ENCODE results near the gene SLC16A11.

SLC16A11 gene

DNA sequence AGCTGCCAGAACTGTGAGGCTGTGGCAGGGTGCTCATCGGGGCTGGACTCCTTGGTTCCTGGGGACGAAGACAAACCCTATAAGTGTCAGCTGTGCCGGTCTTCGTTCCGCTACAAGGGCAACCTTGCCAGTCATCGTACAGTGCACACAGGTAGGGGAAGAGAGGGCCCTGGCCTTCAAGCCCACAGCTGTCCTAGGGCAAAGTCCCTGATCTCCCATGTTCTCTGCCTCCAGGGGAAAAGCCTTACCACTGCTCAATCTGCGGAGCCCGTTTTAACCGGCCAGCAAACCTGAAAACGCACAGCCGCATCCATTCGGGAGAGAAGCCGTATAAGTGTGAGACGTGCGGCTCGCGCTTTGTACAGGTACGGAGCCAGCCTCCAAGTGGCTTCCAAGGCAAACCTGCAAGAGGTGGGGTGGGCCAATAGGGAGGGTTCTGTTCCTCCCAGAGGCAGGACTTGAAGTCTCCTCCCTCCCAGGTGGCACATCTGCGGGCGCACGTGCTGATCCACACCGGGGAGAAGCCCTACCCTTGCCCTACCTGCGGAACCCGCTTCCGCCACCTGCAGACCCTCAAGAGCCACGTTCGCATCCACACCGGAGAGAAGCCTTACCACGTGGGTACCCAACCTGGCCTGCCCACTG is 17.3 kb downstream of the SLC16A11 start:
- DNase-seq (ENCODE audit: low read depth in 4 of 4, low spot score in 1 of 4), result no peak

DNA sequence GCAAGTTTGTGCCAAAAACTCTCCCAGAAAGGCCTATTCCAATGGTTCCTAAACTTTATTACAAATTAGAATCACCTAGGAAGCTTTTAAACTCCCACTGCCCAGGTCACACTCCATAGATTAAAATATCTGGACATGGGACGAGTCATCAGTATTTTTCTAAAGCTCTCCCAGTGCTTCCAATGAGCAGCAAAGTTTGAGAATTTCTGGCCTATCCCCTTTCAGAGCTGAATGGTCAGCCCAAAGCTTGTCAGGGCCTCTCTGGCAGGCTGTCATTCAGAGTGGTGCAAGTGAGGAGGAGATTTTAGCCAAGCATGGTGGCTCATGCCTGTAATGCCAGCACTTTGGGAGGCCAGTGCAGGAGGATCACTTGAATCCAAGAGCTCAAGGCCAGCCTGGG is 18.6 kb downstream of the SLC16A11 start:
- no peak for DNase-seq (ENCODE audit: low read depth in 4 of 4, low spot score in 1 of 4)

DNA sequence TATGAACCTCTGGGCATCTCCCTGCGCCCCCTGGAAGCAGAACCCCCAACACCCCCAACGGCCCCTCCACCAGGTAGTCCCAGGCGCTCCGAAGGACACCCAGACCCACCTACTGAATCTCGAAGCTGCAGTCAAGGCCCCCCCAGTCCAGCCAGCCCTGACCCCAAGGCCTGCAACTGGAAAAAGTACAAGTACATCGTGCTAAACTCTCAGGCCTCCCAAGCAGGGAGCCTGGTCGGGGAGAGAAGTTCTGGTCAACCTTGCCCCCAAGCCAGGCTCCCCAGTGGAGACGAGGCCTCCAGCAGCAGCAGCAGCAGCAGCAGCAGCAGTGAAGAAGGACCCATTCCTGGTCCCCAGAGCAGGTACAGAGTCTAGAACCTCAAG is 19.5 kb downstream of the SLC16A11 start:
- no peak for DNase-seq (ENCODE audit: low read depth in 4 of 4, low spot score in 1 of 4)

DNA sequence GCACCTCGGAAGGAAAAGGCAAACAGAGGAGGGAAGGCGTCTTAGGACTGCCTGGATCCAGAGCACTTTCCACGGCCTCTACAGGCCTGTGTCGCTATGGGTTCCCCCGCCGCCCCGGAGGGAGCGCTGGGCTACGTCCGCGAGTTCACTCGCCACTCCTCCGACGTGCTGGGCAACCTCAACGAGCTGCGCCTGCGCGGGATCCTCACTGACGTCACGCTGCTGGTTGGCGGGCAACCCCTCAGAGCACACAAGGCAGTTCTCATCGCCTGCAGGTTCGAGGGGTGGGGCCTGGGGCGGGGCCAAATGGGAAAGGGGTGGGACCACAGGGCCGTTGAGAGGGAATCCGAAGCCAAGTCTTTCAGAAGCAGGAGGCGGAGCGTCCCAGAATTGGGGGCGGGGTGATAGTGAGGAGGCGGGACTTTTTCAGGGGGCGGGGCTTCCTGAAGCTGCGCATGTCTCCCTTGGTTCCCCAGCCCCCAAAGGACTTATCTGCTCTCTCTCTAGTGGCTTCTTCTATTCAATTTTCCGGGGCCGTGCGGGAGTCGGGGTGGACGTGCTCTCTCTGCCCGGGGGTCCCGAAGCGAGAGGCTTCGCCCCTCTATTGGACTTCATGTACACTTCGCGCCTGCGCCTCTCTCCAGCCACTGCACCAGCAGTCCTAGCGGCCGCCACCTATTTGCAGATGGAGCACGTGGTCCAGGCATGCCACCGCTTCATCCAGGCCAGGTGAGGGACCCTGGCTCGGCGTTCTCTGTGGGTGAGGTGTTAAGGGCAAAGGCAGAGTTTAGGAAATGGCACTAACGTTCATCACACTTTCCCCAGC is 20.1 kb downstream of the SLC16A11 start:
- DNase-seq (ENCODE audit: low read depth in 4 of 4, low spot score in 1 of 4), result peak; percentile 85 to 92 (median 91)

DNA sequence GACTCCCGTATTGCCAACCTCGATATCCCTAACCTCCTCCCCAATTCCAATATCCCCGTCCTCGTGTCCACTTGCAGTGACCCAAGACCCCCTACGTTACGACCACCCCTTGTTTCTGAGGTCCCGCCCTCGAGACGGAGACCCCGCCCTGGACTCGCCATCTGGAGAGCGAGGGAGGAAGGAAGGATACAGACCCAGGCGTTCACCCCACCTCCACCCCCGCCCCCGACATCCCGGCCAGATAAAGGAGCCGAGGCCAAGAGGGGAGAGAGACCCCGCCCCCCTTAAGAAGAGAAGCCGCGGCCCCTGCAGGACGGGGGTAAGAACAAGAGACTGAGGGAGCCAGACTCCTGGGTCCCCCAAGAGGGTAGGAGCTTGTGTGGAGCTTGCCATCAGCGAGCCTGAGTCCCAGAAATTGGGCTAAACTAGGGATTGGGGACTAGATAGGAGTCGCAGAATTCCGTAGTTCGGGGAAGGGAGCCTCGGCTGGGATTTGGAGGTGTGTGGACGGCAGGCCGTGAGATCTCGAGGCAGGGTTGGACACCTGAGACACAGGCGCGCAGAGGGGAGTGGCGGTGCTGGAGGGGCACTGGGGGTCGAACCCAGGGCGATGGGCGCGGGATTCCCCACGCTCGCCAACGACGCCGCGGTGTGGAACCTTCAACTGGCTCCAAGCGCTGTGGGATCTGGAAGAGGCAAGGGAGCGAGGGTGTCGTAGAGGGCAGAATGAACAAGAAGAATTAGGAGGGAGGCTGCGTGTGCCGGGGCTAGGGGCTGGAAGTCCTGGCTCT is 20.9 kb downstream of the SLC16A11 start, which contains the start of gene BCL6B:
Gene BCL6B, plus strand, starts transcription at position 270 of the 791 bp plus-strand sequence. CDS start 622 bp downstream, outside the sequence.
- no peak for DNase-seq (ENCODE audit: low read depth in 4 of 4, low spot score in 1 of 4)

DNA sequence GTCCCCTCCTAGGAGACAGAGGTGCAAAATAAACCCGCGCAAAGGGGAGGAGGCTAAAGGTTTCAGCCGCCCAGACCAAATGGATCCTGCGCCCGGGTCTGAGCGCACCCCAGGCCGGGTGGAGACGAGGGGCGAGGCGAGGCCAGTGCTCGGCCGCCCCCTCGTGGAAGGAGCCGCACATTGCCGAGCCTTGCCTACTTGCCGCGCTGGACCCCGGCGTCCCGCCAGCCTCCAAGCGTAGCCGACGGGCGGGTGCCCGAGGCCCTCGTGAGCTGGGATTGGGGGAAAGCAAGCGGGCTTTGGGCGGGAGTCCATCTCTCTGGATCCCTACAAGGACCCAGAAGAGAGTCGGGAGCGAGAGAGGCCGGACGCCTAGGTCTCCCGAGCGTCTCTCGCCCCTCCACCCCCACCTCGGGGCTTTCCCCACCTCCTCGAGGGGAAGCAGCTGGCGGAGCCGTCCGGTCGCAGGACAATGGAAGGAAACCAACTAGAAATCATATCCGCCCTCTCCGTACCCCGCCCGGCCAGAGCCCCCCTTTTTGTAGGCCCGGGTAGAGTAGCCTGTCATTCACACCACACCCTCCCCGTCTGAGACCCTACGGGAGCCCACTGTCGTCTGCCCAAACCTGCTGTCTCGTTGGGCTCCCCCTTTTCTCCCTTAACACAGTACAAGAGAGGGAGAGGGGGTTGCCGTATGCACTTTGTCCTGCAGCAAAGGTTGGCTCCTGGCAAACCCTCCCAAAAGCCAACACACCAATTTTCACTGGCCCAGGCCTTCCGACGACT is 21.7 kb downstream of the SLC16A11 start:
- DNase-seq (ENCODE audit: low read depth in 4 of 4, low spot score in 1 of 4), result peak; percentile 67 to 71 (median 68)

DNA sequence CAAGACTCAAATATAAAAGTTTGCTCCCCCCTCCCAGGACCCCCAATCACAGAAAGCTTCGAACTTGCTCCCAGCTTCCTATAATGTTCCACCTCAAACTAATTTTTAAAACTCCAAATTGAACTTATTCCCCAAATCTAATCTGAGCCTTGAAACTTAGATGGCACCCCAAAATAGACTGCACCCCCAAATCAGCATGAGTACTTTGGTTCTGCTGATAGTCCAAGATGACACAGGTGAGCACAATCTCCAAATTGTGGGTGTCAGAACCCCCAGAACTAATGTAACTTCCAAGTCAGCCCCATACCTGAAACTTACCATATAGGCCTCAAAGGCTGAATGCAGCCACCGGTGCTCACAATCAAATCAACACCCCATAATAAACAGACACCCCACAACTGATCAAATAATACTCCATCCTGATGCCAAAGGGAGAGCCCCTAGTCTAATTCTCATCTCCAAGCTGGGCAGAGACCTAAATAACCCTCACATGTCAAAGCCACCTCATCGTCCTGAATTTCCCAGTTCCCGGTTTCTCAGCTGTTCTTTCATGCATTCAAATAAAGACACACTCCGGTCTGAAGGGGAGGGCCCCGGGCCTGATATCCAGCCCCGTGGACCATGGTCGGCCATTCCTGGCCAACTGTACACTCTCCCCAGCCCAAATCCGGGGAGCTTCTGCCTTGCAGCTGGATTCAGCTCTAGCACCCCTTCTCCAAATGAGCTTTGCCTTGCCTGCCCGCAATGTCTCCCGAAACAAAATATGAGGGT is 22.8 kb downstream of the SLC16A11 start:
- DNase-seq (ENCODE audit: low read depth in 4 of 4, low spot score in 1 of 4), result no peak

DNA sequence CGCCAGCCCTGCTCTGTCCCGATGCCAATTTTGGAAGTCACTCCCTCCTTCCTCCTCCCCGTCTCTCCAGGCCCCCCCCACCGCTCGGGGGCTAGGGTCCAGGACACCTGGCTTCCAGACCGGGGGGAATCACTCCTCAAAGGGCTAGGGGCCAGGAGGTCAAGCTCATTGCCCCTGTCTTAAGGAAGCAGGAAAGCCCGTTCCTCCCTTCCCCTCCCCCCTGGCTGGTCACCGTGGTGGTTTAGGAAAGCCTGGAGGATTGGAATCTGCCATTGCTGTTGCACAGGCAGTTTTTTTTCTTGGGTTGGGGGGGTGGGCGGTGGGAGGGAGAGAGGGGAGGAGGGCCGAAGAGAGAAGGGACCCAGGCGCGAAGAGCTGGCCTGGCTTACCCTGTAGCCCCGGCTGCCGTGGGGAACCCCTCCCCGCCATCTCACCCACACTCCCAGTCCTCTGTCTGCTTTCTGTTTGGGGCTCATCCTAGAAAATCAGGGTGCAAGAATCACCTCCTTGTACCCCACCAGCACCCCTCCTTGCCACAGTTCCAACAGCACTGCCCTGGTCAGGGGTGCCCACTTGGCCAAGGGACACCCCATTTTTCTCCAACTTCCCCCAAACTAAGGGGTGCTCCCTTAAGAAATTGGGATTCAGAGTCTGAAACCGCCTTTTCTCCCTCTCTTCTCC is 23.9 kb downstream of the SLC16A11 start:
- no peak for DNase-seq (ENCODE audit: low read depth in 4 of 4, low spot score in 1 of 4)

DNA sequence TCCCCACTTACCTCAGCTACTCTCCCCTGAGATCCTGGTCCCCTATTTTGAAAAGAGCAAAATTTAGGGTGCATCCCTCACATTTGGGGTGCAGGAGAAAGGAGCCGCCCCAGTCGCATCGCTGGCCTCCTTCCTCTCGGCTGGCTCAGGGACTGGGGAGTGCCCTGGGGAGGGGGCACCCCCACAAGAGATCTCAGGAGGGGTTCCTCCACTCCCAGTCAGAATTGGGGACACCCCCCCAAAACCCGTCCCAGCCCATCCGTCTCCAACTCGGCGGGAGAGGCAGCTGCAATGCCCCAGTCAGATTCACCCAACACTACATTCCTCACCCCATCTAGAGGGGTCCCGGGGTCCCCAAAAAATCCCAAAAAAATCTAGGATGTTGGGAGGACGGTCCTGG is 24.5 kb downstream of the SLC16A11 start:
- DNase-seq (ENCODE audit: low read depth in 4 of 4, low spot score in 1 of 4), result no peak

DNA sequence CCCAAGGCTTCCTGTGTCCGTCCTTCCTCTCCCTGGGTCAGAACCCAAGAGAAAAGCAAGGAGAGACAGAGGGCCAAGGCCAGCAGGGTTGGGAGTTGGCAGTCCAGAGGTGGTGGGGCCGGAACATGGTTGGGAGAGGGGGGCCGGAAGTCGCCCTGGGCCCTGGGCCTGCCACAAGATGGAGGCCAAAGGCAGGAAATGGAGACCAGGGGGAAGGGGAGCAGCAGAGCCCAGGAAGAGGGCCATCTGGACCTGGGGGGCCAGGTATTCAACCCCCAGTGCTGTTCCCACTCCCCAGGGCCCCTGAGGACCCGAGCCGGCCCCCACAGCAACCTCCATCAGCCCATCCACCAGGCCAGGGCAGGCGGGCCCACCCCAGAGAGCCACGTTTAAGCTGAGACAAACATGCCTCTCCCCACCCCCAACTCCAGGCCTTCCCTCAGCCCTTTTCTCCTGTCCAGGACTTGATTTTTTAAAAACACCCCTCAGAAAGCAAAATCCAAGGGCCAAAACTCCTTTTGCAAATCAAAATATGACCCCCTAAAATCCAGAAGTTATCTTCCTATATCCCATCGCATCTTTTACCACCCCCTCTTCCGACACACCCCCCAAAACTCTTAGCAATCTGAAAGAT is 25.4 kb downstream of the SLC16A11 start:
- no peak for DNase-seq (ENCODE audit: low read depth in 4 of 4, low spot score in 1 of 4)

DNA sequence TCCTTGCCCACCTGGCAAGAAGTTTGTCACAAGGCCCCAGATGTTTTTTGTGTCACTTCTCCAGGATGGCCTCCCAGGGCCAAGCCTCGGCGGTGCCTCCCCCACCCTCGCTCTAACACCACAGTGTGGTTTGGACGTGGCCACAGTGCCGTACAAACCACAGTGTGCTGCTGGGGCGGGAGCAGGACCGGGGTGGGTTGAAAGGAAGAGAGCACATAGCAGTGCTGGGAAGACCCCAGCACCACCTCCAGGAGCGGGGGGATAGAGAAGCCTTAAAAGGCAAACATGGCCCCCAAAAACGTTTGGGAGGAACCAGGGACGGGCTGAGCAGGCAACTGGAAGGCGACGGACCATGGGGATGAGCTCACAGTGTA is 26.1 kb downstream of the SLC16A11 start:
- no peak for DNase-seq (ENCODE audit: low read depth in 4 of 4, low spot score in 1 of 4)

DNA sequence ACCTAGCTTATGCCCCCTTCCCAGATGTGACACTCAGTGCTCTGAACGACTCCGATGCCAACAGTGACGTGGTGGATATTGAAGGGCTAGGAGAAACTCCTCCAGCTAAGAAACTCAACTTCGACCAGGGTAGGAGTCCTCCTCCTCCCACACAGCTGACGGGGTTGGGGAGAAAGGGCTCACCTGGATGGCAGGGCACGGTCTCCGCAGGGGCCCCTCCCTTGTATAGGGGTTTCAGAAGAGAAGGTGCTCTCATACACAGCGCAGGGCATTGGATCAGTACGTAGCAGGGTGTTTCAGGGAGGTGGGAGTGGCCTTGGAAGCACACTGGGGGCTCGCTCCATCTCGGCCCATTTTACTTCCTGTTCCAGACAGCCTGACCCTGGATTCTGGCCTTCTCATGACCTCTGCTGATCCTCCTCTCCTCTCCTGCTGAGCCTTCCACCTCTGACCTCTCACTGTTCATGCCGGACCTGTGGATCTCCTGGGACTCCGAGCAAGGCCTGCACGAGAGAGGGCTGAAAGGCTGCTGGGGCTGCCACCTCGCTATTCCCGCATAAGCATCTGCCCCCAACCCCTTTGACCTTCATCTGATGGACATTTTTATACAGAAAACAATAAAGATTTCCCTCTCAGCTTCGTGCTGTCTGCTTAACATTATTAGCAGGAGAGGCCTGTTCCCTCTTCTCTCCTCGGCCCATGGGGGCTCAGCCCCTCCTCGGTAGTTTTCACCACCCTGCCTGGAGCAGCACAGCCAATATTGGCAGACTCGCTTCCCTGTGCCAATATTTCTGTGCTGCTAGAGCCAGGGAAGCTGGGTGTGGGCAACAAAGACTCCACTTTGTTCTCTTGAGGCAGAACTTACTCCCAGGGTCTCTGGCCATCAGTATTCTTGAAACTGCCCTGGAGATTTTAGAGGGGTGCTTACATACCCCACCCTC is 26.7 kb downstream of the SLC16A11 start:
- no peak for DNase-seq (ENCODE audit: low read depth in 4 of 4, low spot score in 1 of 4)

DNA sequence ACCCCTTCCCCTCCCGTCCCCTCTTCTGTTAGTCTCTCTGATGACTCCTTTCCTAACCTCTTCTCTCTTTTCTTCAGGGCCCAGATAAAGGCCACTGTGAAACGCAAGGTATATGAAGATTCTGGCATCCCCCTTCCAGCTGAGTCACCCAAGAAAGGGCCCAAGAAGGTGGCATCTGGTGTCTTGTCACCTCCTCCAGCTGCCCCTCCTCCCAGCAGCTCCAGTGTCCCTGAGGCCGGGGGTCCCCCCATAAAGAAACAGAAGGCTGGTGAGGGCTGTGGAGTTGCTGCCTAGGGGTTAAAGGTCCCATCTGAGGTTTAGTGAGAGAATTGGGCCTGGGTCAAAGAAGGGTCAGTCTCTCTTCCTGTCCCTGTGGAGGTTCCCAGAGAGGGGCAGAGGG is 27.5 kb downstream of the SLC16A11 start:
- DNase-seq (ENCODE audit: low read depth in 4 of 4, low spot score in 1 of 4), result no peak

DNA sequence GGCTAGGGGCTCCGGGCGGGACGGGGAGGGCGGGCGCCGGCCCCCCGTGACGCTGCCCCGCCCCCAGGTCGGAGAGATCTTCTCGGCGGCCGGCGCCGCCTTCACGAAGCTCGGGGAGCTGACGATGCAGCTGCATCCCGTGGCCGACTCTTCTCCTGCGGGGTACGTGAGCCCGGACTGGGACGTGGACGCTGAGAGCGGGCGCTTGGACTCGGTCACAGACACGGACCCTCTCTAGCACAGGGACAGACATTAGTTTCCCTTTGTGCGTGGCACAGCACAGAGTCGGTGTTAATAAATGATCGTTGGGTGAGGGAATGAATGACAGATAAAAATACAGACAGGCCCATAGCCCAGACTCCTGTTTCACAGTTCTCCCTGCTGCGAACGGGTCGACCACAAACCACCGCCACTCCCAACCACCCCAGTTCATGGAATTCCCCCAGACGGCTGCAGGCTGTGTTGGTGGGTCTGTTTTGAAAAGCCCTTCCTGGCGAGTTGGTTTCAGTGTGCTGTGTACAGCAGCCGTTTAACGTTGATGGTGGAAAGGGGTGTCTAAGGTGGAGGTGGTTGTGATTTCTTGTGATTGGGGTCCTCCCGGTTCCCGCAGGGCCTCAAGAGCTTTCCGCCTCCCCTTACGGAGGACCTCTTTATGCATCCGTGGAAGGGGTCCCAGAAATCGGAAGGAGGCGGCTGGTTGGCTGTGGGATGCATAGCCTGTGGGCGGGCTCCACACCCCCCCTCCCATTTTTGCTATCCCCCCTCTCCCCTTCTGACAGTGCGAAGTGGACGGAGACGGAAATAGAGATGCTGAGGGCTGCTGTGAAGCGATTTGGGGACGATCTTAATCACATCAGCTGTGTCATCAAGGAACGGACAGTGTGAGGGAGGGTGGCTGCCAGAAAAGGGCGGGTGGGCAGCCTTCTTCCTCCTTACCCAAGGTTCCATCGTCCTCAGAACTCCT is 28.6 kb downstream of the SLC16A11 start:
- DNase-seq (ENCODE audit: low read depth in 4 of 4, low spot score in 1 of 4), result peak in 2 of 4 experiments; percentile 51 to 71

DNA sequence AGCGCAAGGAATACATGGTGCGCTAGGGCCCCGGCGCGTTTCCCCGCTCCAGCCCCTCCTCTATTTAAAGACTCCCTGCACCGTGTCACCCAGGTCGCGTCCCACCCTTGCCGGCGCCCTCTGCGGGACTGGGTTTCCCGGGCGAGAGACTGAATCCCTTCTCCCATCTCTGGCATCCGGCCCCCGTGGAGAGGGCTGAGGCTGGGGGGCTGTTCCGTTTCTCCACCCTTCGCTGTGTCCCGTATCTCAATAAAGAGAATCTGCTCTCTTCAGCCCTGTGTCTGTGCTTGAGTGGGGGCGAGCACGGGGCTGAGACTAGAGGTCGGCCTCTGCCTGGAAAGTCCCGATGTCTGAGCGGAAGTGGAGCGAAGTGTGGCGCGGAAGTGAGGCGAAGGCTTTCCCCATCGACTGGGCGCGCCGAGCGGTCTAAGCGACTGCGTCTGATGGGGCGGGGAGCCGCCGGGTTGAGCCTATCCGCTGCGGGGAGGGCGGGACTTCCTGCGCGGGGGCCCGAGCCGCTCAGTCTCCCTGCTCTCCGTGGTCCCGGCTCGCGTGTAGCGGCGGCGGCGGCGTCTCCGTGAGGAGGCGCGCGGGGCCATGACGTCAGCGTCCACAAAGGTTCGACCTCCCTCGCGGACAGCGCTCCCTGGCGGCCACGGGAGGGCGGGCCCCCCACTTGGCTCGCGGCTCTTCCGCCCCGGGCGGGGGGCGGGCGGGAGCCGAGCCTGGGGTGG is 29.5 kb downstream of the SLC16A11 start:
- peak; percentile 86 to 97 (median 96) for DNase-seq (ENCODE audit: low read depth in 4 of 4, low spot score in 1 of 4)

DNA sequence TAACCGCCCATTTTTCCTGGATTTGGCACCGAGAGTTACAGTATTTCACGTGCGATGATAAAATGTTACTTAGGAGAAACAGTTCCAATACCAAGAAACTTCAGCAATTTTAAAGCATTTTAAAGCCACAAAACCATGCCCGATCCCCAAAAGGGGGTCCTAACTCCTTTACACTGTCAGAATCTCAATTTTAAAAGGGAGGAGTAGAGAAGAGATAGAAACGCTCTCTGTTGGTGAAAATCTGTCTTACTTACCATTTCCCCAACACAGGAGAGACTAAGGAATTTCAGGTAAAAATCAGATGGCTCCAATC is 32.0 kb downstream of the SLC16A11 start:
- DNase-seq (ENCODE audit: low read depth in 4 of 4, low spot score in 1 of 4), result no peak

All from stimulated activated CD4-positive, alpha-beta T cell treated with anti-CD3 and anti-CD28 coated beads, Interleukin-1b, Interleukin-23, amount 100 ng/mL, for 24 hours (primary cell).